Thymus (tissue), 11 donors: Measurements from ENCODE around the gene THRB. TPM values are rescaled to one million over a fixed set of nuclear protein-coding genes. Genes with fewer than 3 reads are reported as not detected.

ENCODE experiments used
- DNase-seq, 9 donors: peaks; one replicate each; pipeline ENCODE4 v3.0.0-alpha.2; 2013; ENCODE audit warnings: low spot score in 9 of 9, low read depth in 6 of 9, missing footprints in 1 of 9
- H3K27ac ChIP-seq, 2 donors: one replicate each; pipeline ENCODE4 v1.5.1; 2013; ENCODE audit warnings: control low read depth in 1 of 2, low read depth in 1 of 2, low read length in 1 of 2, mild to moderate bottlenecking in 1 of 2, moderate library complexity in 1 of 2
- H3K27me3 ChIP-seq, 2 donors: one replicate each; pipeline ENCODE4 v1.5.1; 2013; ENCODE audit warnings: low read length in 1 of 2; ENCODE audit not compliant: control insufficient read depth in 2 of 2, insufficient read depth in 1 of 2
- H3K36me3 ChIP-seq, 2 donors: one replicate each; pipeline ENCODE4 v1.5.1; 2013; ENCODE audit warnings: low read length in 1 of 2, mild to moderate bottlenecking in 1 of 2, moderate library complexity in 1 of 2; ENCODE audit not compliant: control insufficient read depth in 2 of 2, insufficient read depth in 2 of 2
- H3K4me1 ChIP-seq, 2 donors: one replicate each; pipeline ENCODE4 v1.5.1; 2013; ENCODE audit warnings: low read length in 2 of 2; ENCODE audit not compliant: control insufficient read depth in 2 of 2, insufficient read depth in 2 of 2
- H3K4me3 ChIP-seq, 2 donors: one replicate each; pipeline ENCODE4 v1.5.1; 2013; ENCODE audit warnings: low read length in 2 of 2, control low read depth in 1 of 2, mild to moderate bottlenecking in 1 of 2
- H3K9me3 ChIP-seq, 2 donors: one replicate each; pipeline ENCODE4 v1.5.1; 2013; ENCODE audit warnings: low read length in 1 of 2, mild to moderate bottlenecking in 1 of 2; ENCODE audit not compliant: control insufficient read depth in 2 of 2, insufficient read depth in 1 of 2
- WGBS: extraction: QIAGEN DNeasy Blood & Tissue Kit; methylation state at CpG from one replicate; pipeline ENCODE4 v1.1.7; 2013; 5-methylcytosine and 5-hydroxymethylcytosine counted together
- polyA plus RNA-seq: library from polyadenylated mRNA; stranded (reverse); fragments of 200-250 nt; gene quantifications from one replicate; pipeline ENCODE4 v1.2.3, GENCODE V29; 2013
- total RNA-seq: library from RNA; stranded (reverse); fragments of 120-200 nt; gene quantifications from one replicate; pipeline ENCODE4 v1.2.4, GENCODE V29; 2013
- donor health status: healthy.

Gene THRB
- total and polyA plus RNA-seq, 2 donors: 2.2 to 3.5 TPM

DNA sequence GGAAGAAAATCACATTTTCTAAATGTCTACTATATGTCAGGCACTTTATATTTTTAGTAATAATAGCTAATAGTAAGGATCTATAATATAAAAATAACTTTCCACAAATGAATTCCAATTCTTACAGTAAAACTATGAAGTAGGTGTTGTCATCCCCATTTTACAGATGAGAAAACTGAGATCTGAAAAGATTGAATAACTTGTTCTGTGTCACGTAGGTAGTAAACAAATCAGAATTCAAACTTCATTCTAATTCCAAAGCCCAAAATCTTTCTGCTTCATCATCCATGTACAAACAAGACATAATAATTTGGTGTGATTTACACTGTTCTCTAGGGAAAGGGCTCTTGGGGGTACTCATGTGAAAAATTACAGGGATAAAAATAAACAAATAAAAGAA is 130.3 kb downstream of the THRB start:
- H3K36me3 ChIP-seq: no peaks in the 10 kb centered on the region
- 93% methylated on average over 1 of the region's 1 CpG for WGBS
- no peaks in the 10 kb centered on the region for H3K9me3 ChIP-seq
- no peak overlapping the region for H3K27ac ChIP-seq
- H3K4me3 ChIP-seq: no peak overlapping the region
- H3K4me1 ChIP-seq: no peaks in the 10 kb centered on the region
- DNase-seq: no peak
- H3K27me3 ChIP-seq: no peaks in the 10 kb centered on the region

GRCh38 chr3:24363242-24363641 is 131.4 kb downstream of the THRB start:
- WGBS: 69% methylated on average over 1 of the region's 1 CpG
- no peak for DNase-seq
- H3K27me3 ChIP-seq: no peaks in the 10 kb centered on the region
- H3K27ac ChIP-seq: no peak overlapping the region
- no peaks in the 10 kb centered on the region for H3K4me1 ChIP-seq
- no peaks in the 10 kb centered on the region for H3K36me3 ChIP-seq
- no peaks in the 10 kb centered on the region for H3K9me3 ChIP-seq
- H3K4me3 ChIP-seq: no peak overlapping the region

- no peak overlapping the region for H3K27ac ChIP-seq
- no peaks in the 10 kb centered on the region for H3K27me3 ChIP-seq
- DNase-seq: no peak
- no peaks in the 10 kb centered on the region for H3K36me3 ChIP-seq
- H3K9me3 ChIP-seq: no peaks in the 10 kb centered on the region
- H3K4me1 ChIP-seq: no peaks in the 10 kb centered on the region
- H3K4me3 ChIP-seq: no peak overlapping the region
- WGBS: 95% methylated on average over 2 of the region's 2 CpGs
Measured at GRCh38 chr3:24361623-24362022, 133.0 kb downstream of the THRB start.

DNA sequence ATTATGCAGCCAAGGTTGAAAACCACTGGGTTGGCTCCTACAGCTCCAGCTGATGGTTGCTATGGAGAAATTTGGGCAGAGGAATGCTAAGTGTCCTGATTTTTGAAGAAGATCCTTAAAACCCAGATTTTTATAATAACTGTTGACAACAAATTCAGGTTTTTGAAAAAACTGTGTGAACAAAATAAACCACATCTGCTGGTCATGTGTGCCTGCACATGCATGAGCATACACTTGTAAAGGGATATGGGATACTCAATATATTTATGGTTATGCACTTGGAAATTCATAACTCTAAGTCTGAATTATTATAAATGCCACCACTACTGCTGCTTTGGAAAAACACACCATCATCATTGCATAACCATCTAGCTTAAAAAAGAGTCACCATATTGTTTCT is 133.7 kb downstream of the THRB start:
- no peaks in the 10 kb centered on the region for H3K4me1 ChIP-seq
- DNase-seq: no peak
- H3K4me3 ChIP-seq: no peak overlapping the region
- no peaks in the 10 kb centered on the region for H3K9me3 ChIP-seq
- no peak overlapping the region for H3K27ac ChIP-seq
- H3K27me3 ChIP-seq: no peaks in the 10 kb centered on the region
- no peaks in the 10 kb centered on the region for H3K36me3 ChIP-seq

GRCh38 chr3:24359645-24360462 is 134.8 kb downstream of the THRB start:
- no peaks in the 10 kb centered on the region for H3K27me3 ChIP-seq
- DNase-seq: no peak
- WGBS: 78% methylated on average over 5 of the region's 5 CpGs

GRCh38 chr3:24359102-24359501 is 135.5 kb downstream of the THRB start:
- 77% methylated on average over 1 of the region's 1 CpG for WGBS
- Histone ChIP-seq H3K4me1 (no peaks in the 10 kb centered on the region), H3K9me3 (no peaks in the 10 kb centered on the region), H3K27me3 (no peaks in the 10 kb centered on the region), H3K27ac (no peak overlapping the region), H3K4me3 (no peak overlapping the region), H3K36me3 (no peaks in the 10 kb centered on the region)
- no peak for DNase-seq

More at GRCh38 chr3:24359645-24360462, 134.8 kb downstream of the THRB start:
- H3K4me3 ChIP-seq: no peak overlapping the region
- H3K4me1 ChIP-seq: no peaks in the 10 kb centered on the region
- no peak overlapping the region for H3K27ac ChIP-seq
- no peaks in the 10 kb centered on the region for H3K36me3 ChIP-seq
- H3K9me3 ChIP-seq: no peaks in the 10 kb centered on the region

- no peak for DNase-seq
- Histone ChIP-seq H3K9me3 (no peaks in the 10 kb centered on the region), H3K27ac (no peak overlapping the region), H3K27me3 (no peaks in the 10 kb centered on the region), H3K4me1 (no peaks in the 10 kb centered on the region), H3K4me3 (no peak overlapping the region), H3K36me3 (no peaks in the 10 kb centered on the region)
- 96% methylated on average over 6 of the region's 6 CpGs for WGBS
Measured at GRCh38 chr3:24357635-24358034, 137.0 kb downstream of the THRB start.

DNA sequence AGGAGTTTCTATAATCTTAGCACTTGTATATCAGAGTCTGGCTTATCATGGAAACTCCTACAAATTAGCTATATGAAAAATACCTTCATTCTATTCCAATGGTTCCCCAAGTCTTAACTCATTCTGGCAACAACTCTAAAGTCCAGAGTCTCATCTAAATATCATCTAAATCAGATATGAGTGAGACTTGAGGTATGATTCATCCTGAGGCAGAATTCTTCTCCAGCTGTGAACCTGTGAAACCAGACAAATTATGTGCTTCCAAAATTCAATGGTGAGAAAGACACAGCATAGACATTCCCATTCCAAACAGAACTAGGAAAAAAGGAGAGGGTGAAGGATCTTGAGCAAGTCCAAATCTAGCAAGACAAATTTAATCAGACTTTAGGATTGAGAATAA is 138.8 kb downstream of the THRB start:
- Histone ChIP-seq H3K9me3 (no peaks in the 10 kb centered on the region), H3K36me3 (no peaks in the 10 kb centered on the region), H3K27ac (no peak overlapping the region), H3K4me1 (no peaks in the 10 kb centered on the region), H3K4me3 (no peak overlapping the region), H3K27me3 (no peaks in the 10 kb centered on the region)
- DNase-seq: no peak

GRCh38 chr3:24354230-24354629 is 140.4 kb downstream of the THRB start:
- H3K4me3 ChIP-seq: no peak overlapping the region
- H3K9me3 ChIP-seq: no peaks in the 10 kb centered on the region
- no peaks in the 10 kb centered on the region for H3K27me3 ChIP-seq
- H3K4me1 ChIP-seq: no peaks in the 10 kb centered on the region
- no peak for DNase-seq
- H3K36me3 ChIP-seq: no peaks in the 10 kb centered on the region
- no peak overlapping the region for H3K27ac ChIP-seq
